Fibroblast of villous mesenchyme (primary cell): ENCODE data around the gene QRICH2. TPM values are rescaled to one million over a fixed set of nuclear protein-coding genes. Genes with fewer than 3 reads are reported as not detected.

Source experiments
- DNase-seq: peaks from one replicate; pipeline ENCODE4 v3.0.0-alpha.2; 2010; ENCODE audit warnings: low read depth
- H3K4me3 ChIP-seq: 2 replicates; pipeline ENCODE4 v1.5.1; 2011; ENCODE audit warnings: low read depth, mild to moderate bottlenecking, low read length
- CTCF ChIP-seq: IDR thresholded peaks from 2 replicates; pipeline ENCODE4 v1.5.1; 2012; ENCODE audit warnings: low read depth, mild to moderate bottlenecking, low read length; ENCODE audit not compliant: insufficient read depth
- total RNA-seq: library from RNA; depleted of rRNA; stranded (reverse); fragments of >200 nt; gene quantifications from 2 replicates; pipeline ENCODE4 v1.2.3, GENCODE V29; 2012

The QRICH2 gene
- total RNA-seq, 1 donor = 2.2 TPM

- DNase-seq = no peak
- H3K4me3 ChIP-seq = no peak overlapping the region
- no peak for TF ChIP-seq CTCF
These were observed 19.6 kb upstream of the QRICH2 start for GRCh38 chr17:76327696-76328095.

DNA sequence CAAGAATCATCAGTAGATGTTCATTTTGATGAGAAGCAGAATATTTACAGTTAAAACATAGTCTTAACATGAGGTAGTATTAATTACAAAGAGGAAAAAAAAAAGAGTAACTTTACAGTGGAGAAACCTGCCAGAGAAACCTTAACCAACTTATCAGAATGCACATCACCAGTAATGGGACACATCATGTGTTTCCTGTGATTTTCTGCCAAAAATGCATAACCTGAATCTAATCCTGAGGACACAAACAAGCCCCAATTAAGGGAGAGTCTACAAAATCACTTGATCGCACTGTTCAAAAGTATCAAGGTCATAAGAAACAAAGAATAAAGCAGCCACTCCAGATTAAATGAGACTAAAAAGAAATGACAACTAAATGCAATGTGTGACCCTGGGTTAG, 18.2 kb upstream of the QRICH2 start:
- no peak for TF ChIP-seq CTCF

GRCh38 chr17:76318586-76318985, 10.5 kb upstream of the QRICH2 start:
- H3K4me3 ChIP-seq = no peak overlapping the region
- no peak for TF ChIP-seq CTCF
- DNase-seq = no peak

More for the DNA sequence above, 18.2 kb upstream of the QRICH2 start:
- H3K4me3 ChIP-seq = no peak overlapping the region
- no peak for DNase-seq

DNA sequence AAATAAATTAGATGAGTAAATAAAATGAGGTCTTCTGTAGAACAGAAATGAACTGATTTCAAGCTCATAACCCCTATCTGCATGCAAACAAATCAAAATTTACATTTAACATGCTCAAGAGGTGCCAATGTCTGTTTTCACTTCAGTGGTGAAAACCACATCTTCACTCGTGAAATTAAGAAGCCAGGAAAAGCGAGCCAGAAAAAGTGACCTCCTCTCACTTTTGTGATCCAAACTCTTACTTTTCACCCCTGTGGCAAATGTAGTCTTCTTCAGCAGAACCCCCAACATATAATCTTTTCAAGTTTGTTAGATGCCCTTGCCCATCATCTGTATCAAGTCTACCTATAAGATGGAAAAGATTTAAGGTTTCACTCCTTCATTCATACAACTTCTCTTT, 9.5 kb upstream of the QRICH2 start:
- H3K4me3 ChIP-seq = no peak overlapping the region
- TF ChIP-seq CTCF = no peak
- no peak for DNase-seq

DNA sequence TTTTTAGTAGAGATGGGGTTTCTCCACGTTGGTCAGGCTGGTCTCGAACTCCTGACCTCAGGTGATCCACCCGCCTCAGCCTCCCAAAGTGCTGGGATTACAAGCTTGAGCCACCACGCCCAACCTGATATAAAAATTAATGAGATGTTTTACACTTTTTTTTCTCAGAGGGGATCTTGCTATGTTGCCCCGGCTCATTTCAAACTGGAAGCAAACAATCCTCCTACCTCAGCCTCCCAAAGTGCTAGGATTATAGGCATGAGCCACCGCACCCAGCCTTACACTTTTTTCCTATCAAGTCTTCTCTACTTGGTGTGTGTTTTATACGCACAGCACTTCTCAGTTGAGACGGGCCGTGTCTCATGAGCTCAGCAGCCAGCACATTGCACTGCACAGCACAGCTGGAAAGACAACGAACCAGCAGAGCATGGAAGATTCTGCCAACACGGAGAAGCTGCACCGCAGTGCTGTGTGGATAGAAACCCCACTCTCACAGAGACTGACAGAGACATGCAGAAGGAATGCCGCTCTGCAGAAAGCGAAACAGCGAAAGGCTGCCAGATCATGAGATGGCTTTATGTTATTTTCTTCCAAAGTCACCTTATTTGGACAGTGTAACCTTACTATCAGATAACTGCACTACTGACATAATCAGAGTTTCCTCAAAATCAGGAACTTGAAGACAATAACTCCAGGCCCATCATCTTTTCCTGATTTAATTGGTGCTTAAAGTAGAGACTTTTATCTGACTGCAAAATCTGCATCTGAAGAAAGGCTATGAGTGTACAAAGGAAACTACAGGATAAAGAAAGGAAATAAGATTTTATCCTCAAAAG, 6.5 kb upstream of the QRICH2 start:
- no peak for TF ChIP-seq CTCF
- peak; percentile 62 for DNase-seq
- peak overlapping the region; percentile 21 for H3K4me3 ChIP-seq

DNA sequence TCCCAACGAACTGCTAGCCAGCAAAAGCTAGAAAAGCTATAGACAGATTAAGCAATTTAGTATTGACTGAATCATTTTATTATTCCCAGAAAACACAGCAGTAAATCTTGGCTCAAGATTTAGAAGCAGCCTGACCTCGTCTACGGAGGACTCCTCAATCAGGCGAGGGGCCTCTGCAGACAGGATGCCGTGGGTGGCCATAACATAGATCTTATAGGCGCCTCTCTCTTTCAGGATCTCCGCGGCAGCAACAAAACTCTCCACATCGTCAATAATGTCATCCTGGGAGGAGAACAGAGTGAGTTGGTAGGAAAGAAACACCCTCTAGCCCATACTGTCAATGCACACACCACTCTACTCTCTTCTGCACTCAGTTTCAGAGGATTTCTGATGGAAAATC, 4.7 kb upstream of the QRICH2 start:
- TF ChIP-seq CTCF = no peak
- DNase-seq = no peak
- H3K4me3 ChIP-seq = no peak overlapping the region

DNA sequence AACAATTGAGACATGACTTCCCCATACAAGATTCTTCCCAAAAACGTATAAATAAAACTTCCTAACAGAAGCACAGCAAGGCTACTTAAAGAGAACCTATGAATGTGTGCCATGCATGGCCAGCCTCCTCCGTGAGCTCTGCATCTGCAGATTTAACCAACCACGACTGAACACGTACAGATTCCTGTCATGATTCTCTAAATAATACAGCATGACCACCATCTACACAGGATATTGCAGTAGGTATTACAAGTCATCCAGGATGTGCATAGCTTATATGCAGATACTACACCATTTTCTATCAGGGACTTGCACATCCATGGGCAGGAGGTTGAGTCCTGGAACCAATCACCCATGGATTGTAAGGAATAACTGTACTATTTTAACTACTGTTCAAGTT, 1.4 kb upstream of the QRICH2 start:
- no peak for DNase-seq
- no peak overlapping the region for H3K4me3 ChIP-seq
- no peak for TF ChIP-seq CTCF
